22Rv1 (cell line): Measurements from ENCODE around the gene TAS2R41.
"Not testable (repeated sequence)": the region's sequence is repeated elsewhere in the genome, so short reads cannot be mapped to it uniquely, and the experiment has no call there.

Experiments
- H3K27ac ChIP-seq: fragments of 450-650 bp; 2 replicates; pipeline ENCODE4 v1.5.1; 2017
- CTCF ChIP-seq: fragments of 450-650 bp; IDR thresholded peaks from 2 replicates; pipeline ENCODE4 v1.5.1; 2017; ENCODE audit warnings: mild to moderate bottlenecking
- ZFX ChIP-seq: fragments of 450-650 bp; IDR thresholded peaks from 2 replicates; pipeline ENCODE4 v1.6.1; 2017; ENCODE audit warnings: antibody characterized with exemption, borderline replicate concordance

TAS2R41 gene

GRCh38 chr7:143514487-143514886 is 36.8 kb downstream of the TAS2R41 start:
- H3K27ac ChIP-seq = no peak overlapping the region
- TF ChIP-seq CTCF = no peak
- TF ChIP-seq ZFX = no peak

- H3K27ac ChIP-seq = no peak overlapping the region
- no peak for TF ChIP-seq ZFX
- TF ChIP-seq CTCF = no peak
These were observed 37.5 kb downstream of the TAS2R41 start for GRCh38 chr7:143514995-143515735.

- no peak overlapping the region for H3K27ac ChIP-seq
- no peak for TF ChIP-seq ZFX
- TF ChIP-seq CTCF = no peak
These were observed 39.3 kb downstream of the TAS2R41 start for GRCh38 chr7:143516981-143517380.

GRCh38 chr7:143518521-143518920 is 40.8 kb downstream of the TAS2R41 start:
- H3K27ac ChIP-seq = no peak overlapping the region
- TF ChIP-seq ZFX (no peak), CTCF (no peak)

GRCh38 chr7:143518941-143519340 is 41.3 kb downstream of the TAS2R41 start:
- H3K27ac ChIP-seq = no peak overlapping the region

GRCh38 chr7:143519411-143520131 is 41.9 kb downstream of the TAS2R41 start:
- H3K27ac ChIP-seq = no peak overlapping the region
- no peak for TF ChIP-seq CTCF
- no peak for TF ChIP-seq ZFX

More at GRCh38 chr7:143518941-143519340, 41.3 kb downstream of the TAS2R41 start:
- TF ChIP-seq CTCF (no peak), ZFX (no peak)

- not testable (repeated sequence) for H3K27ac ChIP-seq
These were observed 44.7 kb downstream of the TAS2R41 start for GRCh38 chr7:143522309-143522916.
